Panc1 (cell line): ENCODE measurements around the gene PRKAG2. TPM values are rescaled to one million over a fixed set of nuclear protein-coding genes. Genes with fewer than 3 reads are reported as not detected.

Source experiments
- ATAC-seq: fragments of 200-7000 bp; cut with Tn5 transposase; 2 replicates; pipeline ENCODE4 v1.9.1; 2020; ENCODE audit warnings: mild to moderate bottlenecking, moderate library complexity
- BruUV-seq: library from RNA; stranded (reverse); fragments of 400-500 nt; replicated peaks from 2 replicates; lab custom pipeline; 2021; lab: Mats Ljungman, UMichigan
- CTCF ChIA-PET: fragments of 300-600 bp; sonication (Branson Sonifier 250); formaldehyde crosslinking; loops from one replicate; lab custom pipeline; 2022; ENCODE audit warnings: antibody characterized with exemption; lab: Charles Lee
- POLR2A ChIA-PET: fragments of 300-600 bp; sonication (Branson Sonifier 250); formaldehyde crosslinking; loops from one replicate; lab custom pipeline; 2022; ENCODE audit warnings: antibody characterized with exemption; lab: Charles Lee
- DNase-seq: peaks from one replicate; pipeline ENCODE4 v3.0.0-alpha.2; 2010; ENCODE audit warnings: low read depth, low spot score
- H3K27ac ChIP-seq: 2 replicates; pipeline ENCODE4 v1.5.1; 2011; ENCODE audit warnings: mild to moderate bottlenecking, low read length, inconsistent platforms
- H3K27me3 ChIP-seq: fragments of 200-500 bp; sonication (Bioruptor generic); 2 replicates; pipeline ENCODE4 v1.6.0; 2014; ENCODE audit warnings: low read length, inconsistent platforms; ENCODE audit not compliant: control insufficient read depth, insufficient read depth
- H3K36me3 ChIP-seq: fragments of 200-500 bp; sonication (Bioruptor generic); 2 replicates; pipeline ENCODE4 v1.5.1; 2014; ENCODE audit warnings: inconsistent platforms, mild to moderate bottlenecking, low read length, moderate library complexity; ENCODE audit not compliant: control insufficient read depth, insufficient read depth
- H3K4me1 ChIP-seq: 2 replicates; pipeline ENCODE4 v1.5.1; 2011; ENCODE audit warnings: inconsistent platforms, mild to moderate bottlenecking, low read length, moderate library complexity; ENCODE audit not compliant: control insufficient read depth, insufficient read depth
- H3K4me3 ChIP-seq, 2 experiments: 2 replicates each; pipeline ENCODE4 v1.5.1; 2011 to 2012; ENCODE audit warnings: low read depth in 2 of 2, low read length in 2 of 2, mild to moderate bottlenecking in 2 of 2, inconsistent platforms in 1 of 2, moderate library complexity in 1 of 2
- H3K9me3 ChIP-seq: fragments of 200-500 bp; sonication (Bioruptor generic); 2 replicates; pipeline ENCODE4 v1.5.1; 2014; ENCODE audit warnings: low read depth, mild to moderate bottlenecking, inconsistent platforms, low read length, moderate library complexity; ENCODE audit not compliant: control insufficient read depth, insufficient read depth
- POLR2AphosphoS5 ChIP-seq: IDR thresholded peaks from 2 replicates; pipeline ENCODE4 v1.6.1; 2012; ENCODE audit warnings: mild to moderate bottlenecking, low read depth, low read length, moderate library complexity
- REST ChIP-seq, 2 experiments: IDR thresholded peaks; 2 replicates each; pipeline ENCODE4 v1.6.1; 2011 to 2012; ENCODE audit warnings: low read depth in 2 of 2, control low read depth in 1 of 2, low read length in 1 of 2, mild to moderate bottlenecking in 1 of 2, moderate library complexity in 1 of 2; ENCODE audit not compliant: insufficient read depth in 1 of 2
- SIN3A ChIP-seq: IDR thresholded peaks from 2 replicates; pipeline ENCODE4 v1.6.1; 2012; ENCODE audit warnings: low read depth, mild to moderate bottlenecking, low read length, moderate library complexity, borderline replicate concordance; ENCODE audit not compliant: insufficient read depth
- TCF7L2 ChIP-seq: IDR thresholded peaks from 2 replicates; pipeline ENCODE4 v1.6.1; 2011; ENCODE audit warnings: mild to moderate bottlenecking, low read depth, low read length, inconsistent platforms
- in situ Hi-C: cut with HindIII; loops from 2 replicates; pipeline ENCODE4 v1.10.0; 2016; ENCODE audit warnings: low sequenced_read_pairs, low pct_unique_long_range_greater_than_20kb
- intact Hi-C: fragments of 100-400 bp; cut with micrococcal nuclease; formaldehyde crosslinking; loops from one replicate; pipeline ENCODE4 v1.10.0; 2022; ENCODE audit not compliant: unreplicated experiment
- total RNA-seq: library from RNA; stranded (reverse); gene quantifications from one replicate; pipeline ENCODE4 v1.2.1, GENCODE V29; 2021; ENCODE audit not compliant: unreplicated experiment
- TF ChIP-seq, protein P1 (sequence below): fragments of 450-650 bp; IDR thresholded peaks from 2 replicates; pipeline ENCODE4 v1.5.1; 2017; ENCODE audit warnings: mild to moderate bottlenecking

The PRKAG2 gene
- total RNA-seq, 1 experiment from 2014 or later: 71.6 TPM

- POLR2A ChIA-PET: no interaction called here
- CTCF ChIA-PET: no interaction called here
- no peaks in the 10 kb centered on the region for H3K9me3 ChIP-seq
- in situ Hi-C loops: no loop called here
- no peaks in the 10 kb centered on the region for H3K36me3 ChIP-seq
- H3K4me1 ChIP-seq: no peaks in the 10 kb centered on the region
- no peak overlapping the region for H3K4me3 ChIP-seq
- DNase-seq: no peak
- BruUV-seq: no TSS peak
- H3K27me3 ChIP-seq: no peaks in the 10 kb centered on the region
- no peak for ATAC-seq
- TF ChIP-seq POLR2AphosphoS5 (no peak), TCF7L2 (no peak), SIN3A (no peak), REST (IDR thresholded peaks at IDR 0.05; ENCODE audit: insufficient read depth in 1 of 2, low read depth in 2 of 2, low read length in 1 of 2) (no peak)
- TF ChIP-seq, protein P1, sequence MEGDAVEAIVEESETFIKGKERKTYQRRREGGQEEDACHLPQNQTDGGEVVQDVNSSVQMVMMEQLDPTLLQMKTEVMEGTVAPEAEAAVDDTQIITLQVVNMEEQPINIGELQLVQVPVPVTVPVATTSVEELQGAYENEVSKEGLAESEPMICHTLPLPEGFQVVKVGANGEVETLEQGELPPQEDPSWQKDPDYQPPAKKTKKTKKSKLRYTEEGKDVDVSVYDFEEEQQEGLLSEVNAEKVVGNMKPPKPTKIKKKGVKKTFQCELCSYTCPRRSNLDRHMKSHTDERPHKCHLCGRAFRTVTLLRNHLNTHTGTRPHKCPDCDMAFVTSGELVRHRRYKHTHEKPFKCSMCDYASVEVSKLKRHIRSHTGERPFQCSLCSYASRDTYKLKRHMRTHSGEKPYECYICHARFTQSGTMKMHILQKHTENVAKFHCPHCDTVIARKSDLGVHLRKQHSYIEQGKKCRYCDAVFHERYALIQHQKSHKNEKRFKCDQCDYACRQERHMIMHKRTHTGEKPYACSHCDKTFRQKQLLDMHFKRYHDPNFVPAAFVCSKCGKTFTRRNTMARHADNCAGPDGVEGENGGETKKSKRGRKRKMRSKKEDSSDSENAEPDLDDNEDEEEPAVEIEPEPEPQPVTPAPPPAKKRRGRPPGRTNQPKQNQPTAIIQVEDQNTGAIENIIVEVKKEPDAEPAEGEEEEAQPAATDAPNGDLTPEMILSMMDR: no peak
- no peak overlapping the region for H3K27ac ChIP-seq
- intact Hi-C loops: no loop called here
Observed at GRCh38 chr7:151779255-151779654, 97.7 kb downstream of the PRKAG2 start.

DNA sequence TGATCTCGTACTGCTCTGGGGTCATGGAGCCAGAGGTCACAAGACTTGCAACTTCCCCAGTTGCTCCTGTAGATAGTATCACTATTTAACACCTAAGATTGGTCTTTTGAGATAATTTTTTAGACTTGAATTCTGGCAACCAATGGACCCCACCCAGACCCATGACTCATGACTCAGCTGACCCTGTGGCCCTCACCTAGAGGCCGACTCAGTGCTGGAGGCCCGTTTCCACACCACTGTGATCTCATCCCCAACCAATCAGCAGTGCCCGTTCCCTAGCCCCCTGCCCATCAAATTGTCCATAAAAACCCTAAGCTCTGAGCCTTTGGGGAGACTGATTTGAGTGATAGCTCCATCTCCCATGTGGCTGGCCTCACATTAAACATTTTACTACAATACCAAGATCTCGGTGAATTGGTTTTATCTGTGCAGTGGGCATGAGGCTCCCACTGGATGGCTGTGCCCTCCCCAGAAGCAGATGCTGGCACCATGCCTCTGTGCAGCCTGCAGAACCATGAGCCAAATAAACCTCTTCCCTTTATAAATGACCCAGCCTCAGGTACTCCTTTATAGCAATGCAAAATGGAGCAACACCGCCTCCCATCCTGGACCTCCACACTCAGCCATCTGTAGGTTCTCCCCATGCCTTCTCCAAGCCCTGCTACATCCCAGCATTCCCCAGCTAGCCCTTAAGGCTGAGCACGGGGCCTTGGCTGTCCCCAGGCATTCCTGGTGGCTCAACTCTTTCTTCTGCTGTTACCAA, 98.8 kb downstream of the PRKAG2 start:
- no peak for DNase-seq
- POLR2A ChIA-PET: interaction anchor here (0.6 kb wide), 2 partner anchors 51 to 663 kb away, joined by 3 to 4 read pairs; no protein-coding TSS in a partner anchor
- TF ChIP-seq POLR2AphosphoS5 (no peak), TCF7L2 (no peak), REST (IDR thresholded peaks at IDR 0.05; ENCODE audit: insufficient read depth in 1 of 2, low read depth in 2 of 2, low read length in 1 of 2) (no peak), SIN3A (no peak)
- TF ChIP-seq, protein P1: no peak
- in situ Hi-C loops (no loop called here), intact Hi-C loops (no loop called here)
- Histone ChIP-seq H3K27ac (no peak overlapping the region), H3K27me3 (0 out of 2 replicates have a peak, but pooled peaks cover 2% of the 10 kb centered on the region), H3K4me1 (no peaks in the 10 kb centered on the region), H3K9me3 (no peaks in the 10 kb centered on the region), H3K36me3 (no peaks in the 10 kb centered on the region), H3K4me3 (no peak overlapping the region)
- ATAC-seq: no peak
- BruUV-seq: no TSS peak
- CTCF ChIA-PET: no interaction called here
